22Rv1 (cell line): ENCODE measurements around the gene RNF8.

ENCODE experiments used
- ZFX ChIP-seq: fragments of 450-650 bp; IDR thresholded peaks from 2 replicates; pipeline ENCODE4 v1.6.1; 2017; ENCODE audit warnings: antibody characterized with exemption, borderline replicate concordance
- TF ChIP-seq, protein P1 (sequence below): fragments of 450-650 bp; IDR thresholded peaks from 2 replicates; pipeline ENCODE4 v1.5.1; 2017; ENCODE audit warnings: mild to moderate bottlenecking

DNA sequence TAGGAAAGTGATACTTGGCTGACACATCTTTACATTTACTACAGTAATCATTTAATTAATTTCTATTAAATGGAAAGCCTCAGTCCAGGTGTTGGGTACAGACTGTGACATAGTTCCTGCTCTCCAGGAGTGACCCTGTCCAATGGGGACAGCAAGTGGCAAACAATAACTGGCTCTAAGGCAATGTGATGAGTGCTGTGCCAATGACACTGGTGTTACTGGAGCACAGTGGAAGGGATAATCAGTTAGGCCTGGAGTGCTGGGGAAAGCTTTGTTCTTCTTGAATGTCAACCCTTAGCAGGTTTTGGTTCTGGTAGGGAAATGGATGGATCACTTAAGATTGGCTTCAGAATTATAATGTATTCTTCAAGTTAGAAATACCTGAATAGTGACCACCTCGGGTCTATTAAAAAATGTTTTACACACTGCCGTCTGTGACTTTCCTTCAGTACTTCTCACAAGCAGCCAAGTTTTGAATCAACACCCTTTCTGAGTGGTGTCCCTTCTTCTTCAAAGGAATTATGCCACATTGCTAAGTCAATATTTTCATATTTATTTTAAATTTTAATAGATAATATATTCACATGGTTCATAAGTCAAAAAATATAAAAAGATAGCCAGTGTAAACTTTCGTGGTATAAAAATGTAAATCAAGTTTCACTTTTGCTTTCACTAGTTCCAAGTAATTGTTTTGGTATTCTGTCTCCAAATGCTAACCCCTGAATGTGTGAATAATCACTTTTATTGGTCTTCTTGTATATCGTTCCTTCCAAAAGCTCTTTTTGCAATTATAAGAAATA, 88.8 kb downstream of the RNF8 start:
- TF ChIP-seq, protein P1, sequence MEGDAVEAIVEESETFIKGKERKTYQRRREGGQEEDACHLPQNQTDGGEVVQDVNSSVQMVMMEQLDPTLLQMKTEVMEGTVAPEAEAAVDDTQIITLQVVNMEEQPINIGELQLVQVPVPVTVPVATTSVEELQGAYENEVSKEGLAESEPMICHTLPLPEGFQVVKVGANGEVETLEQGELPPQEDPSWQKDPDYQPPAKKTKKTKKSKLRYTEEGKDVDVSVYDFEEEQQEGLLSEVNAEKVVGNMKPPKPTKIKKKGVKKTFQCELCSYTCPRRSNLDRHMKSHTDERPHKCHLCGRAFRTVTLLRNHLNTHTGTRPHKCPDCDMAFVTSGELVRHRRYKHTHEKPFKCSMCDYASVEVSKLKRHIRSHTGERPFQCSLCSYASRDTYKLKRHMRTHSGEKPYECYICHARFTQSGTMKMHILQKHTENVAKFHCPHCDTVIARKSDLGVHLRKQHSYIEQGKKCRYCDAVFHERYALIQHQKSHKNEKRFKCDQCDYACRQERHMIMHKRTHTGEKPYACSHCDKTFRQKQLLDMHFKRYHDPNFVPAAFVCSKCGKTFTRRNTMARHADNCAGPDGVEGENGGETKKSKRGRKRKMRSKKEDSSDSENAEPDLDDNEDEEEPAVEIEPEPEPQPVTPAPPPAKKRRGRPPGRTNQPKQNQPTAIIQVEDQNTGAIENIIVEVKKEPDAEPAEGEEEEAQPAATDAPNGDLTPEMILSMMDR: no peak
- no peak for TF ChIP-seq ZFX
